Left lung (tissue), 10 donors: ENCODE measurements around the gene ABLIM2. TPM values are rescaled to one million over a fixed set of nuclear protein-coding genes. Genes with fewer than 3 reads are reported as not detected.

Experiments used
- ATAC-seq: fragments of 200-7000 bp; cut with Tn5 transposase; one replicate; pipeline ENCODE4 v1.9.1; 2020; ENCODE audit warnings: moderate library complexity
- DNase-seq, 4 donors: peaks; one replicate each; pipeline ENCODE4 v3.0.0-alpha.2; 2013 to 2020
- H3K27ac ChIP-seq, 2 donors: fragments of 200-600 bp; sonication (generic) in 1 of 2; one replicate each; pipeline versions ENCODE4 v1.5.0 to v1.8.0; 2020 to 2021
- H3K27me3 ChIP-seq, 2 donors: fragments of 200-600 bp; sonication (generic) in 1 of 2; one replicate each; pipeline versions ENCODE4 v1.5.0 to v1.8.0; 2020 to 2021
- H3K36me3 ChIP-seq, 2 donors: fragments of 200-600 bp; sonication (generic) in 1 of 2; one replicate each; pipeline versions ENCODE4 v1.5.0 to v1.8.0; 2020 to 2021
- H3K4me1 ChIP-seq, 2 donors: fragments of 200-600 bp; one replicate each; pipeline ENCODE4 v1.8.0; 2021
- H3K4me3 ChIP-seq, 2 donors: fragments of 200-600 bp; sonication (generic) in 1 of 2; one replicate each; pipeline versions ENCODE4 v1.5.0 to v1.8.0; 2020 to 2021; ENCODE audit warnings: mild to moderate bottlenecking in 1 of 2
- H3K9me3 ChIP-seq, 2 donors: fragments of 200-600 bp; sonication (generic) in 1 of 2; one replicate each; pipeline versions ENCODE4 v1.5.0 to v1.8.0; 2020 to 2021
- CTCF ChIP-seq, 2 donors: fragments of 200-600 bp; sonication (generic) in 1 of 2; IDR thresholded peaks; one replicate each; pipeline versions ENCODE4 v1.5.0 to v1.8.0; 2021; ENCODE audit warnings: antibody characterized with exemption in 2 of 2
- intact Hi-C, 2 donors: fragments of 100-400 bp; cut with DNase I; formaldehyde crosslinking; loops; one replicate each; pipeline versions ENCODE4 v1.11.2 to v1.14.2; 2022
- polyA plus RNA-seq, 6 donors: library from polyadenylated mRNA; unstranded; fragments of 120-200 nt; gene quantifications; one replicate each; pipeline ENCODE4 v1.2.1, GENCODE V29; 2013; ENCODE audit not compliant: insufficient read length in 6 of 6
- total RNA-seq, 2 donors: library from RNA; stranded (reverse); fragmentation: NEBNext Ultra II Directional; extraction: Animal tissue kit (Norgen Biotek cat#: 25700); gene quantifications; one replicate each; pipeline ENCODE4 v1.2.1, GENCODE V29; 2021
- donor health status: DM: no; HTN: yes; CAD: no.
- donor health status: DM: no; HTN: no; CAD: no.

ABLIM2 gene
- total and polyA plus RNA-seq, 8 donors, result 5.7 to 10.2 (median 7.0) TPM

- TF ChIP-seq CTCF (IDR thresholded peaks at IDR 0.05), result no peak
- intact Hi-C loops, result no loop called here
- H3K9me3 ChIP-seq, result no peaks in the 10 kb centered on the region
- no peak overlapping the region for H3K4me3 ChIP-seq
- H3K36me3 ChIP-seq, result no peaks in the 10 kb centered on the region
- ATAC-seq, result peak; percentile 24
- peak in 3 of 4 donors; percentile 37 to 72 (median 50) for DNase-seq
- H3K27me3 ChIP-seq, result no peaks in the 10 kb centered on the region
- H3K27ac ChIP-seq, result no peak overlapping the region
- H3K4me1 ChIP-seq, result no peaks in the 10 kb centered on the region
Measured at GRCh38 chr4:8039290-8039689, 119.3 kb downstream of the ABLIM2 start.

GRCh38 chr4:8038719-8039251, 119.8 kb downstream of the ABLIM2 start:
- no peak for TF ChIP-seq CTCF (IDR thresholded peaks at IDR 0.05)
- no peak overlapping the region for H3K27ac ChIP-seq
- no peak overlapping the region for H3K4me3 ChIP-seq
- H3K27me3 ChIP-seq, result no peaks in the 10 kb centered on the region
- DNase-seq (no peak), ATAC-seq (peak; percentile 43)
- intact Hi-C loops, result no loop called here
- H3K9me3 ChIP-seq, result no peaks in the 10 kb centered on the region
- no peaks in the 10 kb centered on the region for H3K4me1 ChIP-seq
- H3K36me3 ChIP-seq, result no peaks in the 10 kb centered on the region

- H3K27me3 ChIP-seq, result no peaks in the 10 kb centered on the region
- no peaks in the 10 kb centered on the region for H3K9me3 ChIP-seq
- H3K4me1 ChIP-seq, result no peaks in the 10 kb centered on the region
- no peak for DNase-seq
- intact Hi-C loops, result no loop called here
- H3K4me3 ChIP-seq, result no peak overlapping the region
- no peak for ATAC-seq
- no peak for TF ChIP-seq CTCF (IDR thresholded peaks at IDR 0.05)
- no peaks in the 10 kb centered on the region for H3K36me3 ChIP-seq
- no peak overlapping the region for H3K27ac ChIP-seq
Measured at GRCh38 chr4:8038083-8038482, 120.5 kb downstream of the ABLIM2 start.

GRCh38 chr4:8037150-8037769, 121.4 kb downstream of the ABLIM2 start:
- TF ChIP-seq CTCF (IDR thresholded peaks at IDR 0.05), result no peak
- Histone ChIP-seq H3K36me3 (no peaks in the 10 kb centered on the region), H3K4me3 (no peak overlapping the region), H3K9me3 (no peaks in the 10 kb centered on the region), H3K4me1 (no peaks in the 10 kb centered on the region), H3K27ac (no peak overlapping the region), H3K27me3 (no peaks in the 10 kb centered on the region)
- intact Hi-C loops, result no loop called here
- DNase-seq (no peak), ATAC-seq (no peak)

- no peak for ATAC-seq
- intact Hi-C loops, result no loop called here
- H3K27ac ChIP-seq, result no peak overlapping the region
- DNase-seq, result peak in 1 of 4 donors; percentile 25
- H3K4me1 ChIP-seq, result no peaks in the 10 kb centered on the region
- no peaks in the 10 kb centered on the region for H3K36me3 ChIP-seq
- no peak for TF ChIP-seq CTCF (IDR thresholded peaks at IDR 0.05)
- no peaks in the 10 kb centered on the region for H3K27me3 ChIP-seq
- no peak overlapping the region for H3K4me3 ChIP-seq
- no peaks in the 10 kb centered on the region for H3K9me3 ChIP-seq
Measured at GRCh38 chr4:8035371-8035780, 123.2 kb downstream of the ABLIM2 start.
